Astrocyte (in vitro differentiated cells and primary cell): ENCODE results near the gene PSKH1. TPM values are rescaled to one million over a fixed set of nuclear protein-coding genes. Genes with fewer than 3 reads are reported as not detected.

Experiments used
- DNase-seq: peaks from one replicate; pipeline ENCODE4 v3.0.0-alpha.2; 2010; ENCODE audit warnings: low read depth
- FAIRE-seq: peaks from 2 replicates; lab custom pipeline; 2011; peaks lifted over from hg19 to GRCh38; lab: Jason Lieb, UNC
- H2AFZ ChIP-seq: 2 replicates; pipeline ENCODE4 v1.6.0; 2012; ENCODE audit warnings: low read depth, low read length, inconsistent platforms
- H3K27ac ChIP-seq: 2 replicates; pipeline ENCODE4 v1.5.1; 2011; ENCODE audit warnings: low read depth, low read length, inconsistent platforms
- H3K27me3 ChIP-seq: 2 replicates; pipeline ENCODE4 v1.6.0; 2011; ENCODE audit warnings: low read length, inconsistent platforms; ENCODE audit not compliant: insufficient read depth
- H3K36me3 ChIP-seq: 2 replicates; pipeline ENCODE4 v1.5.1; 2011; ENCODE audit warnings: low read length, inconsistent platforms; ENCODE audit not compliant: insufficient read depth
- H3K4me1 ChIP-seq: 2 replicates; pipeline ENCODE4 v1.5.1; 2011; ENCODE audit warnings: low read length, inconsistent platforms; ENCODE audit not compliant: insufficient read depth
- H3K4me2 ChIP-seq: 2 replicates; pipeline ENCODE4 v1.6.0; 2012; ENCODE audit warnings: low read length, inconsistent platforms
- H3K4me3 ChIP-seq: 2 replicates; pipeline ENCODE4 v1.5.1; 2011; ENCODE audit warnings: low read depth, mild to moderate bottlenecking, low read length, inconsistent platforms; ENCODE audit not compliant: insufficient read depth
- H3K79me2 ChIP-seq: 2 replicates; pipeline ENCODE4 v1.6.0; 2012; ENCODE audit warnings: mild to moderate bottlenecking, low read length, inconsistent platforms; ENCODE audit not compliant: insufficient read depth
- H3K9ac ChIP-seq: 2 replicates; pipeline ENCODE4 v1.6.0; 2012; ENCODE audit warnings: mild to moderate bottlenecking, low read length, inconsistent platforms
- H3K9me3 ChIP-seq: 2 replicates; pipeline ENCODE4 v1.5.1; 2012; ENCODE audit warnings: low read depth, mild to moderate bottlenecking, low read length, inconsistent platforms; ENCODE audit not compliant: insufficient read depth
- H4K20me1 ChIP-seq: 2 replicates; pipeline ENCODE4 v1.6.0; 2012; ENCODE audit warnings: low read length, inconsistent platforms; ENCODE audit not compliant: insufficient read depth
- H3K27ac Mint-ChIP-seq: one replicate; pipeline ENCODE4 v1.8.0; 2021; ENCODE audit warnings: mild to moderate bottlenecking, mixed read lengths; ENCODE audit not compliant: unreplicated experiment
- H3K27me3 Mint-ChIP-seq: one replicate; pipeline ENCODE4 v1.8.0; 2021; ENCODE audit warnings: low read depth, mixed read lengths; ENCODE audit not compliant: unreplicated experiment
- H3K36me3 Mint-ChIP-seq: one replicate; pipeline ENCODE4 v1.8.0; 2021; ENCODE audit warnings: low read depth, mixed read lengths; ENCODE audit not compliant: unreplicated experiment
- H3K4me1 Mint-ChIP-seq: one replicate; pipeline ENCODE4 v1.8.0; 2021; ENCODE audit warnings: low read depth, mixed read lengths; ENCODE audit not compliant: unreplicated experiment
- H3K4me3 Mint-ChIP-seq: one replicate; pipeline ENCODE4 v1.8.0; 2021; ENCODE audit warnings: mild to moderate bottlenecking, moderate library complexity, mixed read lengths; ENCODE audit not compliant: unreplicated experiment
- H3K9me3 Mint-ChIP-seq: one replicate; pipeline ENCODE4 v1.8.0; 2021; ENCODE audit warnings: mild to moderate bottlenecking, mixed read lengths; ENCODE audit not compliant: unreplicated experiment
- CTCF ChIP-seq: IDR thresholded peaks from 2 replicates; pipeline ENCODE4 v1.5.1; 2011; ENCODE audit warnings: low read depth, mild to moderate bottlenecking, inconsistent platforms, low read length, moderate library complexity; ENCODE audit not compliant: insufficient read depth
- EZH2 ChIP-seq: IDR thresholded peaks from 2 replicates; pipeline ENCODE4 v1.6.1; 2012; ENCODE audit warnings: mild to moderate bottlenecking, low read length, inconsistent platforms; ENCODE audit not compliant: insufficient read depth
- total RNA-seq: library from RNA; stranded (reverse); gene quantifications from 2 replicates; pipeline ENCODE4 v1.2.1, GENCODE V29; 2021

Gene PSKH1
- total RNA-seq, 1 donor from 2014 or later: 27.3 TPM

GRCh38 chr16:67888331-67888730 is 4.7 kb upstream of the PSKH1 start:
- Mint-ChIP-seq H3K27me3 (no peaks in the 10 kb centered on the region), H3K4me3 (no peak overlapping the region), H3K9me3 (no peaks in the 10 kb centered on the region), H3K36me3 (peaks cover 11% of the 10 kb centered on the region), H3K27ac (no peak overlapping the region), H3K4me1 (peaks cover 4% of the 10 kb centered on the region)
- Histone ChIP-seq H3K9me3 (no peaks in the 10 kb centered on the region), H3K4me1 (peaks cover 12% of the 10 kb centered on the region), H3K4me3 (no peak overlapping the region), H3K36me3 (peaks cover 5% of the 10 kb centered on the region), H2AFZ (no peak overlapping the region), H3K4me2 (no peak overlapping the region), H3K27me3 (no peaks in the 10 kb centered on the region), H3K9ac (no peak overlapping the region), H4K20me1 (peaks cover 20% of the 10 kb centered on the region), H3K27ac (no peak overlapping the region), H3K79me2 (peaks cover 2% of the 10 kb centered on the region)
- DNase-seq (no peak), FAIRE-seq (no peak)
- TF ChIP-seq EZH2 (no peak), CTCF (no peak)

- Histone ChIP-seq H3K9me3 (no peaks in the 10 kb centered on the region), H4K20me1 (peaks cover 20% of the 10 kb centered on the region), H3K4me2 (peak overlapping the region; percentile 87), H3K4me3 (peak overlapping the region; percentile 56), H3K79me2 (peaks cover 38% of the 10 kb centered on the region), H2AFZ (peak overlapping the region; percentile 18), H3K36me3 (no peaks in the 10 kb centered on the region), H3K27me3 (no peaks in the 10 kb centered on the region), H3K27ac (peak overlapping the region; percentile 19), H3K9ac (peak overlapping the region; percentile 69), H3K4me1 (peaks cover 23% of the 10 kb centered on the region)
- H3K4me3 Mint-ChIP-seq: peak overlapping the region; percentile 88
- FAIRE-seq: no peak
- TF ChIP-seq EZH2 (no peak), CTCF (no peak)
- no peak for DNase-seq
- peaks cover 2% of the 10 kb centered on the region for H3K36me3 Mint-ChIP-seq
- no peaks in the 10 kb centered on the region for H3K27me3 Mint-ChIP-seq
- H3K4me1 Mint-ChIP-seq: peaks cover 2% of the 10 kb centered on the region
- H3K27ac Mint-ChIP-seq: no peak overlapping the region
- H3K9me3 Mint-ChIP-seq: no peaks in the 10 kb centered on the region
These were observed 679 bp upstream of the PSKH1 start for GRCh38 chr16:67892375-67892774.

GRCh38 chr16:67893743-67894399 is 817 bp downstream of the PSKH1 start:
- Histone ChIP-seq H3K4me3 (peak overlapping the region; percentile 88), H3K9me3 (no peaks in the 10 kb centered on the region), H3K9ac (peak overlapping the region; percentile 98), H3K4me1 (peaks cover 24% of the 10 kb centered on the region), H2AFZ (peak overlapping the region; percentile 91), H4K20me1 (peaks cover 26% of the 10 kb centered on the region), H3K27ac (peak overlapping the region; percentile 90), H3K79me2 (peaks cover 51% of the 10 kb centered on the region), H3K36me3 (no peaks in the 10 kb centered on the region), H3K27me3 (no peaks in the 10 kb centered on the region), H3K4me2 (peak overlapping the region; percentile 92)
- no peak for FAIRE-seq
- Mint-ChIP-seq H3K27ac (peak overlapping the region; percentile 97), H3K9me3 (no peaks in the 10 kb centered on the region), H3K4me1 (peaks cover 2% of the 10 kb centered on the region), H3K36me3 (no peaks in the 10 kb centered on the region), H3K4me3 (peak overlapping the region; percentile 97), H3K27me3 (no peaks in the 10 kb centered on the region)
- TF ChIP-seq EZH2 (no peak), CTCF (no peak)
- DNase-seq: peak; percentile 13
